ENCODE measurements around the gene CENPA. TPM values are rescaled to one million over a fixed set of nuclear protein-coding genes. Genes with fewer than 3 reads are reported as not detected.
A peak's percentile ranks its signal among the peaks of the same experiment; 100 is the strongest.

CENPA gene
- total RNA-seq, 2 donors from 2014 or later: not detected

- H3K27ac ChIP-seq: peak overlapping the region in 3 of 4 donors; percentile 76 to 87 (median 81)
- H3K4me1 ChIP-seq: peaks cover 36% of the 10 kb centered on the region
- 28 to 31% methylated on average over 3 of the region's 3 CpGs for WGBS, 2 donors
- intact Hi-C loops (cut with DNase I): no loop called here
- no peaks in the 10 kb centered on the region for H3K36me3 ChIP-seq (replicated peaks in 1 of 2; ENCODE audit: insufficient read depth in 1 of 2, low read depth in 2 of 2)
- TF ChIP-seq CTCF (IDR thresholded peaks at IDR 0.05) (no peak), POLR2A (IDR thresholded peaks at IDR 0.05) (no peak)
- no peak for DNase-seq
- no peak for ATAC-seq
- no peaks in the 10 kb centered on the region for H3K9me3 ChIP-seq
- H3K4me3 ChIP-seq: peak overlapping the region; percentile 68 to 81
- H3K27me3 ChIP-seq: no peaks in the 10 kb centered on the region
These were observed 20.9 kb upstream of the CENPA start for GRCh38 chr2:26764906-26765305.

GRCh38 chr2:26765475-26766200 lies 20.2 kb upstream of the CENPA start:
- DNase-seq (no peak), ATAC-seq (no peak)
- TF ChIP-seq POLR2A (IDR thresholded peaks at IDR 0.05): no peak
- no peak for TF ChIP-seq CTCF (IDR thresholded peaks at IDR 0.05)
- Histone ChIP-seq H3K4me3 (no peak overlapping the region), H3K27ac (peak overlapping the region in 2 of 4 donors; percentile 76 to 81), H3K27me3 (no peaks in the 10 kb centered on the region), H3K36me3 (replicated peaks in 1 of 2; ENCODE audit: insufficient read depth in 1 of 2, low read depth in 2 of 2) (no peaks in the 10 kb centered on the region), H3K9me3 (no peaks in the 10 kb centered on the region), H3K4me1 (peaks cover 43% of the 10 kb centered on the region)
- 86 to 90% methylated on average over 7 to 10 of the region's 10 CpGs for WGBS, 2 donors
- intact Hi-C loops (cut with DNase I): no loop called here

- intact Hi-C loops (cut with DNase I): no loop called here
These were observed 18.7 kb upstream of the CENPA start for GRCh38 chr2:26767129-26767528.

GRCh38 chr2:26767894-26768487 lies 17.9 kb upstream of the CENPA start:
- ATAC-seq (no peak), DNase-seq (peak in 2 of 4 donors; percentile 36 to 51)
- no peaks in the 10 kb centered on the region for H3K36me3 ChIP-seq (replicated peaks in 1 of 2; ENCODE audit: insufficient read depth in 1 of 2, low read depth in 2 of 2)
- no peak overlapping the region for H3K27ac ChIP-seq
- no peaks in the 10 kb centered on the region for H3K9me3 ChIP-seq
- H3K4me1 ChIP-seq: peaks cover 67% of the 10 kb centered on the region
- intact Hi-C loops (cut with DNase I): no loop called here
- TF ChIP-seq POLR2A (IDR thresholded peaks at IDR 0.05): no peak
- no peak for TF ChIP-seq CTCF (IDR thresholded peaks at IDR 0.05)
- 93 to 95% methylated on average over 5 of the region's 5 CpGs for WGBS, 2 donors
- no peak overlapping the region for H3K4me3 ChIP-seq
- H3K27me3 ChIP-seq: no peaks in the 10 kb centered on the region

More at GRCh38 chr2:26767129-26767528, 18.7 kb upstream of the CENPA start:
- no peaks in the 10 kb centered on the region for H3K27me3 ChIP-seq
- H3K4me1 ChIP-seq: peaks cover 58% of the 10 kb centered on the region
- TF ChIP-seq CTCF (IDR thresholded peaks at IDR 0.05): no peak
- no peak for TF ChIP-seq POLR2A (IDR thresholded peaks at IDR 0.05)
- ATAC-seq: no peak
- 67 to 93% methylated on average over 3 to 5 of the region's 5 CpGs for WGBS, 2 donors
- no peaks in the 10 kb centered on the region for H3K9me3 ChIP-seq
- H3K4me3 ChIP-seq: no peak overlapping the region
- DNase-seq: no peak
- no peak overlapping the region for H3K27ac ChIP-seq
- H3K36me3 ChIP-seq (replicated peaks in 1 of 2; ENCODE audit: insufficient read depth in 1 of 2, low read depth in 2 of 2): no peaks in the 10 kb centered on the region

Data from body of pancreas (tissue), 4 donors.